B cell (primary cell): ENCODE data around the gene FKBP1A. TPM values are rescaled to one million over a fixed set of nuclear protein-coding genes. Genes with fewer than 3 reads are reported as not detected.

Experiments used
- ATAC-seq: fragments of 200-7000 bp; cut with Tn5 transposase; one replicate; pipeline ENCODE4 v1.10.0; 2021; ENCODE audit warnings: low read depth, mild to moderate bottlenecking, moderate number of reproducible peaks, moderate library complexity
- CTCF ChIA-PET: fragments of 350-600 bp; sonication (Branson Sonifier 250); formaldehyde crosslinking; loops from one replicate; lab custom pipeline; 2021; ENCODE audit warnings: antibody characterized with exemption, inconsistent platforms; lab: Charles Lee
- POLR2A ChIA-PET: fragments of 350-600 bp; sonication (Branson Sonifier 250); formaldehyde crosslinking; loops from one replicate; lab custom pipeline; 2021; ENCODE audit warnings: antibody characterized with exemption; lab: Charles Lee
- DNase-seq: peaks from one replicate; pipeline ENCODE4 v3.0.0; 2013
- H2AFZ ChIP-seq: 2 replicates; pipeline ENCODE4 v1.6.1; 2012; ENCODE audit warnings: mild to moderate bottlenecking, low read depth, low read length; ENCODE audit not compliant: insufficient read depth, poor library complexity, severe bottlenecking
- H3K27ac ChIP-seq, 2 donors: 1 replicate in 1 of 2; 2 replicates in 1 of 2; pipeline ENCODE4 v1.5.1; 2012 to 2013; ENCODE audit warnings: low read length in 2 of 2, mild to moderate bottlenecking in 2 of 2, moderate library complexity in 1 of 2
- H3K27me3 ChIP-seq, 4 experiments: fragments of 200-600 bp in 1 of 4; sonication (generic) in 1 of 4; replicated peaks in 1 of 4; 1 replicate in 2 of 4; 2 replicates in 2 of 4; pipeline versions ENCODE4 v1.6.1 to v1.7.0; 2013 to 2016; ENCODE audit warnings: low read length in 3 of 4, mild to moderate bottlenecking in 2 of 4, mixed read lengths in 1 of 4, moderate library complexity in 1 of 4; ENCODE audit not compliant: insufficient read depth in 4 of 4, control insufficient read depth in 3 of 4; ENCODE audit errors: control extremely low read depth in 1 of 4
- H3K36me3 ChIP-seq, 2 experiments: replicated peaks in 1 of 2; 1 replicate in 1 of 2; 2 replicates in 1 of 2; pipeline versions ENCODE4 v1.6.1 to v1.7.1; 2013; ENCODE audit warnings: low read length in 1 of 2; ENCODE audit not compliant: insufficient read depth in 2 of 2, control insufficient read depth in 1 of 2; ENCODE audit errors: control extremely low read depth in 1 of 2, extremely low read depth in 1 of 2
- H3K4me1 ChIP-seq, 2 donors: fragments of 200-600 bp in 1 of 2; sonication (generic) in 1 of 2; 1 replicate in 1 of 2; 2 replicates in 1 of 2; pipeline versions ENCODE4 v1.5.1 to v1.6.1; 2013 to 2017; ENCODE audit warnings: low read length in 2 of 2; ENCODE audit not compliant: control insufficient read depth in 2 of 2, insufficient read depth in 2 of 2
- H3K4me2 ChIP-seq: replicated peaks from 2 replicates; pipeline ENCODE3; 2012; ENCODE audit warnings: mild to moderate bottlenecking, low read depth, low read length; ENCODE audit not compliant: poor library complexity, severe bottlenecking
- H3K4me3 ChIP-seq, 5 experiments: fragments of 200-600 bp in 1 of 5; sonication (generic) in 1 of 5; 1 replicate in 3 of 5; 2 replicates in 2 of 5; pipeline versions ENCODE4 v1.5.1 to v1.7.0; 2011 to 2016; ENCODE audit warnings: low read length in 4 of 5, mild to moderate bottlenecking in 4 of 5, low read depth in 2 of 5, control low read depth in 1 of 5, moderate library complexity in 1 of 5; ENCODE audit not compliant: insufficient read depth in 1 of 5; ENCODE audit errors: control extremely low read depth in 1 of 5, extremely low read depth in 1 of 5
- H3K79me2 ChIP-seq: fragments of 200-600 bp; sonication (generic); one replicate; pipeline ENCODE4 v1.6.0; 2016; ENCODE audit warnings: low read length; ENCODE audit not compliant: control insufficient read depth, insufficient read depth
- H3K9ac ChIP-seq: fragments of 200-600 bp; sonication (generic); 2 replicates; pipeline ENCODE4 v1.6.1; 2017; ENCODE audit warnings: mild to moderate bottlenecking, low read length, moderate library complexity
- H3K9me3 ChIP-seq, 3 donors: one replicate each; pipeline versions ENCODE4 v1.6.1 to v1.7.1; 2013; ENCODE audit warnings: low read length in 2 of 3; ENCODE audit not compliant: control insufficient read depth in 2 of 3, insufficient read depth in 1 of 3; ENCODE audit errors: control extremely low read depth in 1 of 3
- H4K20me1 ChIP-seq: 2 replicates; pipeline ENCODE4 v1.6.0; 2012; ENCODE audit warnings: mild to moderate bottlenecking, low read length; ENCODE audit not compliant: insufficient read depth, control insufficient read depth, poor library complexity, severe bottlenecking
- H3K27ac Mint-ChIP-seq: one replicate; pipeline ENCODE4 v1.8.0; 2021; ENCODE audit warnings: mixed read lengths
- H3K27me3 Mint-ChIP-seq: one replicate; pipeline ENCODE4 v1.8.0; 2021; ENCODE audit warnings: mixed read lengths
- H3K4me1 Mint-ChIP-seq: one replicate; pipeline ENCODE4 v1.8.0; 2021; ENCODE audit warnings: mixed read lengths
- H3K4me3 Mint-ChIP-seq: one replicate; pipeline ENCODE4 v1.8.0; 2021; ENCODE audit warnings: mixed read lengths
- H3K9me3 Mint-ChIP-seq: one replicate; pipeline ENCODE4 v1.8.0; 2022; ENCODE audit warnings: mixed read lengths; ENCODE audit not compliant: insufficient read depth
- CTCF ChIP-seq: fragments of 200-600 bp; IDR thresholded peaks from one replicate; pipeline ENCODE4 v1.8.0; 2022; ENCODE audit warnings: antibody characterized with exemption, mild to moderate bottlenecking
- EZH2 ChIP-seq: IDR thresholded peaks from 2 replicates; pipeline ENCODE4 v1.6.1; 2012; ENCODE audit warnings: borderline replicate concordance, low read depth, mild to moderate bottlenecking, moderate library complexity, low read length; ENCODE audit not compliant: insufficient read depth, poor library complexity, severe bottlenecking
- WGBS: methylation state at CpG from one replicate; pipeline ENCODE4 v1.1.5; 2013; ENCODE audit warnings: missing lambda C conversion rate; ENCODE audit not compliant: insufficient coverage; 5-methylcytosine and 5-hydroxymethylcytosine counted together
- intact Hi-C: fragments of 100-400 bp; cut with micrococcal nuclease; formaldehyde crosslinking; loops from one replicate; pipeline ENCODE4 v1.10.0; 2022
- polyA plus RNA-seq: library from polyadenylated mRNA; depleted of rRNA; stranded (reverse); fragments of >200 nt; gene quantifications from 2 replicates; pipeline ENCODE4 v1.2.3, GENCODE V29; 2012
- total RNA-seq, 2 donors: library from RNA; stranded (reverse); fragments of 120-200 nt in 1 of 2; gene quantifications; 1 replicate in 1 of 2; 2 replicates in 1 of 2; pipeline versions ENCODE4 v1.2.3 to v1.2.4, GENCODE V29; 2013 to 2022

FKBP1A gene
- total and polyA plus RNA-seq, 2 donors (not counting 1 experiment from before 2014, with no cell fraction given), result 86.3 to 86.7 TPM

GRCh38 chr20:1345756-1346093 lies 47.1 kb downstream of the FKBP1A start:
- no peak overlapping the region for H3K27ac Mint-ChIP-seq
- H4K20me1 ChIP-seq, result no peaks in the 10 kb centered on the region
- CTCF ChIA-PET, result interaction anchor here (0.8 kb wide), 1 partner anchor 158 kb away, joined by 3 read pairs; no protein-coding TSS in a partner anchor

More at GRCh38 chr20:1345756-1346093, 47.1 kb downstream of the FKBP1A start:
- intact Hi-C loops, result no loop called here
- Histone ChIP-seq H3K9me3 (peaks cover 0 to 3% (median 3%) of the 10 kb centered on the region in 3 donors), H3K4me2 (no peak overlapping the region), H3K4me1 (no peaks in the 10 kb centered on the region), H3K36me3 (peaks cover 0 to 2% of the 10 kb centered on the region in 2 experiments), H3K27ac (no peak overlapping the region), H2AFZ (no peak overlapping the region), H3K4me3 (no peak overlapping the region), H3K79me2 (no peaks in the 10 kb centered on the region), H3K9ac (no peak overlapping the region), H3K27me3 (no peaks in the 10 kb centered on the region)
- no CpG with 5 or more reads among the region's 1 CpG for WGBS
- Mint-ChIP-seq H3K9me3 (peaks cover 6% of the 10 kb centered on the region), H3K27me3 (no peaks in the 10 kb centered on the region), H3K4me3 (no peak overlapping the region), H3K4me1 (peaks cover 3% of the 10 kb centered on the region)
- TF ChIP-seq CTCF, result no peak
- TF ChIP-seq EZH2, result no peak
- ATAC-seq, result no peak
- POLR2A ChIA-PET, result no interaction called here
- no peak for DNase-seq
